Keratinocyte (primary cell): ENCODE data around the gene CSTF1. TPM values are rescaled to one million over a fixed set of nuclear protein-coding genes. Genes with fewer than 3 reads are reported as not detected.

Experiments used
- DNase-seq: peaks from one replicate; pipeline ENCODE4 v3.0.0-alpha.2; 2011; ENCODE audit warnings: low read depth, missing footprints, low spot score
- FAIRE-seq: peaks from 2 replicates; lab custom pipeline; 2011; peaks lifted over from hg19 to GRCh38; lab: Jason Lieb, UNC
- H2AFZ ChIP-seq: 2 replicates; pipeline ENCODE4 v1.6.0; 2012; ENCODE audit warnings: low read length, control low read depth, inconsistent platforms; ENCODE audit not compliant: control insufficient read depth
- H3K27ac ChIP-seq: 2 replicates; pipeline ENCODE4 v1.5.1; 2011; ENCODE audit warnings: low read length; ENCODE audit not compliant: control insufficient read depth, insufficient read depth
- H3K27me3 ChIP-seq: 3 replicates; pipeline ENCODE4 v1.6.0; 2011; ENCODE audit warnings: low read length; ENCODE audit not compliant: control insufficient read depth, insufficient read depth; ENCODE audit errors: extremely low read depth
- H3K36me3 ChIP-seq, 2 experiments: 2 replicates in 1 of 2; 3 replicates in 1 of 2; pipeline ENCODE4 v1.5.1; 2011; ENCODE audit warnings: low read length in 2 of 2, mild to moderate bottlenecking in 1 of 2; ENCODE audit not compliant: control insufficient read depth in 2 of 2, insufficient read depth in 2 of 2; ENCODE audit errors: extremely low read depth in 1 of 2
- H3K4me1 ChIP-seq: 3 replicates; pipeline ENCODE4 v1.5.1; 2011; ENCODE audit warnings: low read length; ENCODE audit not compliant: control insufficient read depth, insufficient read depth; ENCODE audit errors: extremely low read depth
- H3K4me2 ChIP-seq: 3 replicates; pipeline ENCODE4 v1.6.0; 2011; ENCODE audit warnings: low read depth, low read length; ENCODE audit not compliant: control insufficient read depth, insufficient read depth; ENCODE audit errors: extremely low read depth
- H3K4me3 ChIP-seq, 3 experiments: fragments of 200-600 bp in 1 of 3; sonication (generic) in 1 of 3; 2 replicates in 2 of 3; 3 replicates in 1 of 3; pipeline ENCODE4 v1.5.1; 2011 to 2016; ENCODE audit warnings: low read length in 3 of 3, mild to moderate bottlenecking in 3 of 3, control low read depth in 2 of 3, inconsistent platforms in 1 of 3, low read depth in 1 of 3, mixed read lengths in 1 of 3, mixed run types in 1 of 3, moderate library complexity in 1 of 3; ENCODE audit not compliant: control insufficient read depth in 2 of 3, insufficient read depth in 2 of 3; ENCODE audit errors: extremely low read depth in 1 of 3
- H3K79me2 ChIP-seq: 2 replicates; pipeline ENCODE4 v1.6.0; 2012; ENCODE audit warnings: low read length; ENCODE audit not compliant: control insufficient read depth, insufficient read depth
- H3K9ac ChIP-seq: 3 replicates; pipeline ENCODE4 v1.6.0; 2011; ENCODE audit warnings: low read length; ENCODE audit not compliant: control insufficient read depth, insufficient read depth; ENCODE audit errors: extremely low read depth
- H3K9me1 ChIP-seq: 3 replicates; pipeline ENCODE4 v1.6.0; 2011; ENCODE audit warnings: low read length; ENCODE audit not compliant: control insufficient read depth, insufficient read depth; ENCODE audit errors: extremely low read depth
- H3K9me3 ChIP-seq: 2 replicates; pipeline ENCODE4 v1.5.1; 2012; ENCODE audit warnings: low read depth, low read length; ENCODE audit not compliant: control insufficient read depth
- H4K20me1 ChIP-seq: 3 replicates; pipeline ENCODE4 v1.6.0; 2011; ENCODE audit warnings: low read length; ENCODE audit not compliant: control insufficient read depth, insufficient read depth; ENCODE audit errors: extremely low read depth
- EZH2 ChIP-seq: IDR thresholded peaks from one replicate; pipeline ENCODE4 v1.6.1; 2012; ENCODE audit warnings: inconsistent platforms, mild to moderate bottlenecking, low read length, moderate library complexity
- dilution Hi-C: fragments of 300-500 bp; cut with MboI; formaldehyde crosslinking; loops from one replicate; pipeline ENCODE4 v1.7.0; 2020; ENCODE audit warnings: low sequenced_read_pairs; ENCODE audit not compliant: extremely low pct_ligation_motif_present
- polyA plus RNA-seq, 5 experiments: library from polyadenylated mRNA; depleted of rRNA in 3 of 5; stranded (reverse) in 3 of 5; stranded (forward) in 1 of 5; unstranded in 1 of 5; fragments of >200 nt; gene quantifications; 1 replicate in 1 of 5; 2 replicates in 3 of 5; 3 replicates in 1 of 5; pipeline versions ENCODE4 v1.2.1 to v1.2.3, GENCODE V29; 2011 to 2012; ENCODE audit warnings: missing spikeins in 2 of 5, low read depth in 1 of 5, low replicate concordance in 1 of 5
- TF ChIP-seq, protein P1 (sequence below), 3 experiments: IDR thresholded peaks in 1 of 3; conservative IDR thresholded peaks in 1 of 3; optimal IDR thresholded peaks in 1 of 3; 2 replicates in 2 of 3; 3 replicates in 1 of 3; pipeline versions ENCODE3 to v1.5.1; 2011; ENCODE audit warnings: low read length in 3 of 3, mild to moderate bottlenecking in 3 of 3, moderate library complexity in 2 of 3, control low read depth in 1 of 3, inconsistent platforms in 1 of 3; ENCODE audit not compliant: insufficient read depth in 2 of 3; ENCODE audit errors: extremely low read depth in 1 of 3

Gene CSTF1
- polyA plus RNA-seq, 1 donor (not counting 4 experiments of a cell fraction or from before 2014, with no cell fraction given) = 40.3 TPM

DNA sequence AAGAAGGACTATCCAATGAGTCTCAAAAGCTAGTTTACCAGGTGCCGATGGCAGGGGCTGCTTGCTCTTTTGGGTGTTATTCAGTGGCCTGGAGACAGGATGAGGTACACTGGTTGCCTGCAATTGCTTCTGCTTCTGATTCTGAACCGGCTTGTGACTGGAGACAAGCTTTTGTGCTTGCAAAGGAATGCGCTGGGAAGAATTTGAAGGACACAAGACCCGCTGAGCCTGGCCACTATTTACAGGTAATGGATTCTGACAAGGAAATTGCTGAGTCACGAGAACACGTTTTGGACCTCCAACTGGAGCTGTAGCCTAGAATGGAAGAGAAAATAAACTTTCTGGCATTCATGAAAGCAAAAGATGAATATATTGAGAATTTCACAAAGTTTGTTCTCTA is 6.2 kb upstream of the CSTF1 start:
- no peak for FAIRE-seq
- H3K27me3 ChIP-seq = no peaks in the 10 kb centered on the region
- H3K9me1 ChIP-seq = no peaks in the 10 kb centered on the region
- no peak overlapping the region for H3K4me2 ChIP-seq
- dilution Hi-C loops = no loop called here
- H3K79me2 ChIP-seq = peaks cover 56% of the 10 kb centered on the region
- no peaks in the 10 kb centered on the region for H3K9me3 ChIP-seq
- H3K9ac ChIP-seq = no peak overlapping the region
- no peaks in the 10 kb centered on the region for H4K20me1 ChIP-seq
- H3K4me3 ChIP-seq = no peak overlapping the region
- no peak for DNase-seq
- peaks cover 4% of the 10 kb centered on the region for H3K4me1 ChIP-seq
- TF ChIP-seq EZH2 = no peak
- TF ChIP-seq, protein P1, sequence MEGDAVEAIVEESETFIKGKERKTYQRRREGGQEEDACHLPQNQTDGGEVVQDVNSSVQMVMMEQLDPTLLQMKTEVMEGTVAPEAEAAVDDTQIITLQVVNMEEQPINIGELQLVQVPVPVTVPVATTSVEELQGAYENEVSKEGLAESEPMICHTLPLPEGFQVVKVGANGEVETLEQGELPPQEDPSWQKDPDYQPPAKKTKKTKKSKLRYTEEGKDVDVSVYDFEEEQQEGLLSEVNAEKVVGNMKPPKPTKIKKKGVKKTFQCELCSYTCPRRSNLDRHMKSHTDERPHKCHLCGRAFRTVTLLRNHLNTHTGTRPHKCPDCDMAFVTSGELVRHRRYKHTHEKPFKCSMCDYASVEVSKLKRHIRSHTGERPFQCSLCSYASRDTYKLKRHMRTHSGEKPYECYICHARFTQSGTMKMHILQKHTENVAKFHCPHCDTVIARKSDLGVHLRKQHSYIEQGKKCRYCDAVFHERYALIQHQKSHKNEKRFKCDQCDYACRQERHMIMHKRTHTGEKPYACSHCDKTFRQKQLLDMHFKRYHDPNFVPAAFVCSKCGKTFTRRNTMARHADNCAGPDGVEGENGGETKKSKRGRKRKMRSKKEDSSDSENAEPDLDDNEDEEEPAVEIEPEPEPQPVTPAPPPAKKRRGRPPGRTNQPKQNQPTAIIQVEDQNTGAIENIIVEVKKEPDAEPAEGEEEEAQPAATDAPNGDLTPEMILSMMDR (optimal IDR thresholded peaks at IDR 0.05 in 1 of 3, IDR thresholded peaks at IDR 0.05 in 1 of 3, conservative IDR thresholded peaks at IDR 0.05 in 1 of 3; ENCODE audit: extremely low read depth in 1 of 3, insufficient read depth in 2 of 3, low read length in 3 of 3) = no peak
- H3K36me3 ChIP-seq = peaks cover 7 to 13% of the 10 kb centered on the region in 2 experiments
- H2AFZ ChIP-seq = no peak overlapping the region
- no peak overlapping the region for H3K27ac ChIP-seq

DNA sequence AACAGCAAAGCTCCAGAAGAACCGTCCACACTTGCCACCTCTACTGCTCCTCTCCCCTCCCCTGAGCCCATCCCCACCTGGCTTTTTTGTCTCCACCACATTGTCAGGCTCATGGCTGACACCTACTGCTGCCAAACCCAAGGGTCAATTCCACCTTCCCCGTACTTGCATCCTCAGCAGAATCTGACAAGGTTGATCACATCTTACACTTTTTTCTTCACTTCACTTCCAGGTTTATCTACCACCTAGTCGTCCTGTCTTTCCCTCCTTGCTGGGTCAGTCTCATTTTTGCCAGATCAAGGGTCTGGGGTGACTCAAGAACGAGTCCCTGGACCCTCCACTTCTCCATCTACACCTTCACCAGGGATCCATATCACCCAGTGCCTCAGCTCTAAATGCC is 3.6 kb upstream of the CSTF1 start:
- no peak for FAIRE-seq
- peaks cover 11% of the 10 kb centered on the region for H3K4me1 ChIP-seq
- H2AFZ ChIP-seq = no peak overlapping the region
- peaks cover 67% of the 10 kb centered on the region for H3K79me2 ChIP-seq
- TF ChIP-seq, protein P1 (optimal IDR thresholded peaks at IDR 0.05 in 1 of 3, IDR thresholded peaks at IDR 0.05 in 1 of 3, conservative IDR thresholded peaks at IDR 0.05 in 1 of 3; ENCODE audit: extremely low read depth in 1 of 3, insufficient read depth in 2 of 3, low read length in 3 of 3) = no peak
- no peak for TF ChIP-seq EZH2
- H3K27me3 ChIP-seq = no peaks in the 10 kb centered on the region
- H4K20me1 ChIP-seq = no peaks in the 10 kb centered on the region
- no peaks in the 10 kb centered on the region for H3K9me1 ChIP-seq
- no peak for DNase-seq
- H3K27ac ChIP-seq = no peak overlapping the region
- dilution Hi-C loops = no loop called here
- no peaks in the 10 kb centered on the region for H3K9me3 ChIP-seq
- H3K4me3 ChIP-seq = no peak overlapping the region
- no peak overlapping the region for H3K9ac ChIP-seq
- H3K36me3 ChIP-seq = peaks cover 2 to 13% of the 10 kb centered on the region in 2 experiments
- no peak overlapping the region for H3K4me2 ChIP-seq
